ENCODE results near the gene SUGP1. TPM values are rescaled to one million over a fixed set of nuclear protein-coding genes. Genes with fewer than 3 reads are reported as not detected.

Gene SUGP1, protein sequence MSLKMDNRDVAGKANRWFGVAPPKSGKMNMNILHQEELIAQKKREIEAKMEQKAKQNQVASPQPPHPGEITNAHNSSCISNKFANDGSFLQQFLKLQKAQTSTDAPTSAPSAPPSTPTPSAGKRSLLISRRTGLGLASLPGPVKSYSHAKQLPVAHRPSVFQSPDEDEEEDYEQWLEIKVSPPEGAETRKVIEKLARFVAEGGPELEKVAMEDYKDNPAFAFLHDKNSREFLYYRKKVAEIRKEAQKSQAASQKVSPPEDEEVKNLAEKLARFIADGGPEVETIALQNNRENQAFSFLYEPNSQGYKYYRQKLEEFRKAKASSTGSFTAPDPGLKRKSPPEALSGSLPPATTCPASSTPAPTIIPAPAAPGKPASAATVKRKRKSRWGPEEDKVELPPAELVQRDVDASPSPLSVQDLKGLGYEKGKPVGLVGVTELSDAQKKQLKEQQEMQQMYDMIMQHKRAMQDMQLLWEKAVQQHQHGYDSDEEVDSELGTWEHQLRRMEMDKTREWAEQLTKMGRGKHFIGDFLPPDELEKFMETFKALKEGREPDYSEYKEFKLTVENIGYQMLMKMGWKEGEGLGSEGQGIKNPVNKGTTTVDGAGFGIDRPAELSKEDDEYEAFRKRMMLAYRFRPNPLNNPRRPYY
- 35.6 and 37.9 TPM in 2 replicates for total RNA-seq

DNA sequence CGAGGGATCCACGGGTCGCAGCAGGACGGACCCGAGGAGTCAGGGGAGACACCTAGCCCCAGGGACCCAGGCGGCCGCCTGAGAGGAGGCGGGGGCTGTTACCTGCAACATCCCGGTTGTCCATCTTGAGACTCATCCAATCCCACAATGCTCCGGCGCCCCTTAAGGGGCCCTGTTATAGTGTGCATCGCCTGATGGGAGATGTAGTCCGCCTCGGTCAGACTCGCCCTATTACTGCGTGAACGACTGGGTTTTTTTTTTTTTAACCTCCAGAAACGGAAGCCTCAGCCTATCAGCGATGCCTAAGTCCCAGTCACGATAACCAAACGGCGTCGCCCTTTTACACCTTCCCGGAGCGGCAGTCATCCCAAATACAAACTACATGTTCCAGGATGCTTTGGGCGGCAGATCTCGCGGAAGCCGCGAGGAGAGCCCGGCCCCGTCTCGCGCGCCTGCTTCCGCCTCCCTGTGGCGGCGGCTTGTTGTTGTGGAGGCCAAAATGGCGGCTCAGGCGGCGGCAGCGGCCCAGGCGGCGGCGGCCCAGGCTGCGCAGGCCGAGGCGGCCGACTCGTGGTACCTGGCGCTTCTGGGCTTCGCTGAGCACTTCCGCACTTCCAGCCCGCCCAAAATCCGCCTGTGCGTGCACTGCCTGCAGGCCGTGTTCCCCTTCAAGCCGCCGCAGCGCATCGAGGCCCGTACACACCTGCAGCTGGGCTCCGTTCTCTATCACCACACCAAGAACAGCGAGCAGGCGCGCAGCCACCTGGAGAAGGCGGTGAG lies at the start of gene SUGP1, which contains the start of gene MAU2:
SUGP1 (minus strand) TSS at position 149 of the 780 bp plus-strand sequence; CDS start at position 136, 13 bp downstream.
MAU2 (plus strand) TSS at position 469 of the 780 bp plus-strand sequence; CDS start at position 500, 31 bp downstream.

Other genes starting within 250 kb of the SUGP1 start
- 28.6 and 30.5 TPM in 2 replicates for gene TMEM161A, start 182.0 kb downstream of the SUGP1 start, total RNA-seq
- 0.15 TPM in 1 of 2 replicates, not detected in the other for gene MEF2B, start 150.2 kb downstream of the SUGP1 start, total RNA-seq
- gene BORCS8, start 128.4 kb downstream of the SUGP1 start, total RNA-seq = 18.3 and 24.2 TPM in 2 replicates
- 88.9 and 89.3 TPM in 2 replicates for gene RFXANK, start 128.3 kb downstream of the SUGP1 start, total RNA-seq
- 19.6 and 21.4 TPM in 2 replicates for gene NR2C2AP, start 117.1 kb downstream of the SUGP1 start, total RNA-seq
- gene NCAN, start 108.6 kb downstream of the SUGP1 start, total RNA-seq = not detected in 2 replicates
- gene TM6SF2, start 47.2 kb downstream of the SUGP1 start, total RNA-seq = 1.3 and 2.5 TPM in 2 replicates
- gene MAU2, start 320 bp upstream of the SUGP1 start, total RNA-seq = 15.5 and 21.2 TPM in 2 replicates
- 52.6 and 63.5 TPM in 2 replicates for gene GATAD2A, start 85.2 kb upstream of the SUGP1 start, total RNA-seq
- 0.84 and 1.2 TPM in 2 replicates for gene TSSK6, start 195.0 kb upstream of the SUGP1 start, total RNA-seq
- gene NDUFA13, start 195.7 kb upstream of the SUGP1 start, total RNA-seq = 61.0 and 68.2 TPM in 2 replicates
- 0.30 and 1.0 TPM in 2 replicates for gene YJEFN3, start 208.4 kb upstream of the SUGP1 start, total RNA-seq
- under 0.01 and 0.15 TPM in 2 replicates for gene CILP2, start 217.8 kb upstream of the SUGP1 start, total RNA-seq